ENCODE results near the gene PTPN14. TPM values are rescaled to one million over a fixed set of nuclear protein-coding genes. Genes with fewer than 3 reads are reported as not detected.
A peak's percentile ranks its signal among the peaks of the same experiment; 100 is the strongest.

The PTPN14 gene
- total RNA-seq, 2 experiments from 2014 or later: 0.08 to 0.09 TPM

- POLR2A ChIA-PET: no interaction called here
- H3K36me3 Mint-ChIP-seq: peaks cover 14% of the 10 kb centered on the region
Observed at GRCh38 chr1:214324896-214325800, 226.3 kb downstream of the PTPN14 start.

GRCh38 chr1:214321705-214322453 lies 229.5 kb downstream of the PTPN14 start:
- no peak overlapping the region for H3K4me3 Mint-ChIP-seq
- POLR2A ChIA-PET: no interaction called here
- peaks cover 19% of the 10 kb centered on the region for H3K36me3 Mint-ChIP-seq
- H3K9me3 Mint-ChIP-seq: no peaks in the 10 kb centered on the region
- H3K4me1 Mint-ChIP-seq: peaks cover 3% of the 10 kb centered on the region
- H3K27ac Mint-ChIP-seq: no peak overlapping the region
- no peaks in the 10 kb centered on the region for H3K27me3 Mint-ChIP-seq
- no peak for ATAC-seq (ENCODE audit: low read depth)
- no peak for DNase-seq

More at GRCh38 chr1:214324896-214325800, 226.3 kb downstream of the PTPN14 start:
- Mint-ChIP-seq H3K4me1 (peaks cover 8% of the 10 kb centered on the region), H3K4me3 (no peak overlapping the region), H3K9me3 (no peaks in the 10 kb centered on the region), H3K27ac (no peak overlapping the region), H3K27me3 (no peaks in the 10 kb centered on the region)
- DNase-seq: no peak
- ATAC-seq (ENCODE audit: low read depth): no peak

GRCh38 chr1:214319938-214320337 lies 231.5 kb downstream of the PTPN14 start:
- Mint-ChIP-seq H3K4me3 (no peak overlapping the region), H3K9me3 (no peaks in the 10 kb centered on the region), H3K27me3 (no peaks in the 10 kb centered on the region), H3K4me1 (no peaks in the 10 kb centered on the region), H3K36me3 (peaks cover 19% of the 10 kb centered on the region), H3K27ac (no peak overlapping the region)
- POLR2A ChIA-PET: no interaction called here
- no peak for ATAC-seq (ENCODE audit: low read depth)
- DNase-seq: no peak

- Mint-ChIP-seq H3K27me3 (no peaks in the 10 kb centered on the region), H3K4me3 (no peak overlapping the region), H3K27ac (no peak overlapping the region), H3K4me1 (no peaks in the 10 kb centered on the region), H3K9me3 (no peaks in the 10 kb centered on the region), H3K36me3 (peaks cover 17% of the 10 kb centered on the region)
- POLR2A ChIA-PET: no interaction called here
- DNase-seq (no peak), ATAC-seq (ENCODE audit: low read depth) (no peak)
Observed at GRCh38 chr1:214318956-214319736, 232.3 kb downstream of the PTPN14 start.

- Mint-ChIP-seq H3K9me3 (no peaks in the 10 kb centered on the region), H3K4me1 (no peaks in the 10 kb centered on the region), H3K36me3 (peaks cover 20% of the 10 kb centered on the region), H3K4me3 (no peak overlapping the region), H3K27ac (no peak overlapping the region), H3K27me3 (no peaks in the 10 kb centered on the region)
- POLR2A ChIA-PET: no interaction called here
- ATAC-seq (ENCODE audit: low read depth): no peak
- no peak for DNase-seq
Observed at GRCh38 chr1:214318356-214318755, 233.0 kb downstream of the PTPN14 start.

GRCh38 chr1:214317734-214318133 lies 233.7 kb downstream of the PTPN14 start:
- no peak for ATAC-seq (ENCODE audit: low read depth)
- no peaks in the 10 kb centered on the region for H3K27me3 Mint-ChIP-seq
- H3K4me1 Mint-ChIP-seq: no peaks in the 10 kb centered on the region
- H3K36me3 Mint-ChIP-seq: peaks cover 20% of the 10 kb centered on the region
- no peak overlapping the region for H3K4me3 Mint-ChIP-seq
- no peak overlapping the region for H3K27ac Mint-ChIP-seq
- H3K9me3 Mint-ChIP-seq: no peaks in the 10 kb centered on the region
- no peak for DNase-seq
- POLR2A ChIA-PET: no interaction called here

- Mint-ChIP-seq H3K27me3 (no peaks in the 10 kb centered on the region), H3K36me3 (peaks cover 20% of the 10 kb centered on the region), H3K4me1 (no peaks in the 10 kb centered on the region), H3K4me3 (no peak overlapping the region), H3K9me3 (no peaks in the 10 kb centered on the region), H3K27ac (no peak overlapping the region)
- DNase-seq: no peak
- POLR2A ChIA-PET: no interaction called here
- ATAC-seq (ENCODE audit: low read depth): no peak
Observed at GRCh38 chr1:214317300-214317699, 234.1 kb downstream of the PTPN14 start.

- ATAC-seq (ENCODE audit: low read depth) (no peak), DNase-seq (no peak)
- Mint-ChIP-seq H3K27me3 (no peaks in the 10 kb centered on the region), H3K4me3 (no peak overlapping the region), H3K4me1 (peaks cover 3% of the 10 kb centered on the region), H3K36me3 (peaks cover 16% of the 10 kb centered on the region), H3K9me3 (no peaks in the 10 kb centered on the region), H3K27ac (no peak overlapping the region)
- POLR2A ChIA-PET: no interaction called here
Observed at GRCh38 chr1:214316593-214316992, 234.8 kb downstream of the PTPN14 start.

- no peaks in the 10 kb centered on the region for H3K9me3 Mint-ChIP-seq
- peaks cover 9% of the 10 kb centered on the region for H3K36me3 Mint-ChIP-seq
- H3K4me3 Mint-ChIP-seq: no peak overlapping the region
- DNase-seq (no peak), ATAC-seq (ENCODE audit: low read depth) (no peak)
- H3K27ac Mint-ChIP-seq: no peak overlapping the region
- POLR2A ChIA-PET: no interaction called here
- H3K4me1 Mint-ChIP-seq: peaks cover 12% of the 10 kb centered on the region
- H3K27me3 Mint-ChIP-seq: no peaks in the 10 kb centered on the region
Observed at GRCh38 chr1:214314178-214314843, 237.1 kb downstream of the PTPN14 start.

GRCh38 chr1:214312530-214313051 lies 238.8 kb downstream of the PTPN14 start:
- ATAC-seq (ENCODE audit: low read depth) (no peak), DNase-seq (no peak)
- POLR2A ChIA-PET: no interaction called here
- no peak overlapping the region for H3K4me3 Mint-ChIP-seq
- H3K27ac Mint-ChIP-seq: peak overlapping the region; percentile 58
- H3K9me3 Mint-ChIP-seq: no peaks in the 10 kb centered on the region
- H3K27me3 Mint-ChIP-seq: no peaks in the 10 kb centered on the region
- H3K36me3 Mint-ChIP-seq: peaks cover 9% of the 10 kb centered on the region
- H3K4me1 Mint-ChIP-seq: peaks cover 14% of the 10 kb centered on the region

GRCh38 chr1:214310777-214311690 lies 240.4 kb downstream of the PTPN14 start:
- H3K4me1 Mint-ChIP-seq: peaks cover 14% of the 10 kb centered on the region
- DNase-seq (no peak), ATAC-seq (ENCODE audit: low read depth) (peak; percentile 59)
- H3K4me3 Mint-ChIP-seq: peak overlapping the region; percentile 76
- peaks cover 10% of the 10 kb centered on the region for H3K36me3 Mint-ChIP-seq
- POLR2A ChIA-PET: no interaction called here
- no peaks in the 10 kb centered on the region for H3K9me3 Mint-ChIP-seq
- no peaks in the 10 kb centered on the region for H3K27me3 Mint-ChIP-seq
- peak overlapping the region; percentile 75 for H3K27ac Mint-ChIP-seq

- no peaks in the 10 kb centered on the region for H3K9me3 Mint-ChIP-seq
- peak overlapping the region; percentile 17 for H3K27ac Mint-ChIP-seq
- H3K4me3 Mint-ChIP-seq: peak overlapping the region; percentile 41
- peaks cover 5% of the 10 kb centered on the region for H3K36me3 Mint-ChIP-seq
- H3K27me3 Mint-ChIP-seq: no peaks in the 10 kb centered on the region
- DNase-seq (no peak), ATAC-seq (ENCODE audit: low read depth) (no peak)
- POLR2A ChIA-PET: no interaction called here
- peaks cover 14% of the 10 kb centered on the region for H3K4me1 Mint-ChIP-seq
Observed at GRCh38 chr1:214310010-214310409, 241.4 kb downstream of the PTPN14 start.

Data from activated naive CD8-positive, alpha-beta T cell treated with anti-CD3 and anti-CD28 coated beads, Interleukin-2, amount 10 ng/mL, durations not matched to agents 7 days and 5 days (primary cell).